Effector memory CD4-positive, alpha-beta T cell (primary cell): Measurements from ENCODE around the gene ZNF319.

Experiments
- DNase-seq, 3 donors: peaks; one replicate each; pipeline ENCODE4 v3.0.0-alpha.2; 2020
- H3K27ac ChIP-seq: 2 replicates; pipeline ENCODE4 v1.7.0; 2013; ENCODE audit warnings: mild to moderate bottlenecking, low read length, moderate library complexity; ENCODE audit not compliant: insufficient read depth, poor library complexity, severe bottlenecking
- H3K27me3 ChIP-seq: replicated peaks from 2 replicates; pipeline ENCODE4 v1.7.0; 2013; ENCODE audit warnings: mild to moderate bottlenecking, low read length; ENCODE audit not compliant: insufficient read depth, control insufficient read depth, poor library complexity, severe bottlenecking
- H3K36me3 ChIP-seq: 2 replicates; pipeline ENCODE4 v1.7.0; 2013; ENCODE audit warnings: mild to moderate bottlenecking, low read length, moderate library complexity; ENCODE audit not compliant: control insufficient read depth, insufficient read depth
- H3K4me1 ChIP-seq: 2 replicates; pipeline ENCODE4 v1.7.0; 2013; ENCODE audit warnings: low read length, mild to moderate bottlenecking; ENCODE audit not compliant: control insufficient read depth, insufficient read depth, poor library complexity, severe bottlenecking
- H3K4me3 ChIP-seq: 2 replicates; pipeline ENCODE4 v1.7.0; 2013; ENCODE audit warnings: low read length, low read depth, mild to moderate bottlenecking; ENCODE audit not compliant: insufficient read depth, poor library complexity, severe bottlenecking
- H3K9me3 ChIP-seq: 2 replicates; pipeline ENCODE4 v1.7.0; 2013; ENCODE audit warnings: mild to moderate bottlenecking, low read length, moderate library complexity; ENCODE audit not compliant: control insufficient read depth

The ZNF319 gene

GRCh38 chr16:58020628-58021521 is 20.4 kb upstream of the ZNF319 start:
- H3K4me1 ChIP-seq: peaks cover 6% of the 10 kb centered on the region
- no peaks in the 10 kb centered on the region for H3K27me3 ChIP-seq
- no peak overlapping the region for H3K4me3 ChIP-seq
- H3K27ac ChIP-seq: no peak overlapping the region
- peak; percentile 19 to 41 (median 24) for DNase-seq
- H3K36me3 ChIP-seq: peaks cover 6% of the 10 kb centered on the region
- no peaks in the 10 kb centered on the region for H3K9me3 ChIP-seq

GRCh38 chr16:58019866-58020538 is 19.5 kb upstream of the ZNF319 start:
- Histone ChIP-seq H3K36me3 (peaks cover 6% of the 10 kb centered on the region), H3K9me3 (no peaks in the 10 kb centered on the region), H3K27ac (no peak overlapping the region), H3K27me3 (no peaks in the 10 kb centered on the region), H3K4me1 (no peaks in the 10 kb centered on the region), H3K4me3 (no peak overlapping the region)
- DNase-seq: no peak

GRCh38 chr16:58018803-58019202 is 18.3 kb upstream of the ZNF319 start:
- no peaks in the 10 kb centered on the region for H3K27me3 ChIP-seq
- no peaks in the 10 kb centered on the region for H3K9me3 ChIP-seq
- H3K4me3 ChIP-seq: no peak overlapping the region
- H3K36me3 ChIP-seq: peaks cover 6% of the 10 kb centered on the region
- no peak overlapping the region for H3K27ac ChIP-seq
- H3K4me1 ChIP-seq: no peaks in the 10 kb centered on the region
- DNase-seq: no peak

GRCh38 chr16:58016840-58017446 is 16.5 kb upstream of the ZNF319 start:
- Histone ChIP-seq H3K9me3 (no peaks in the 10 kb centered on the region), H3K4me3 (no peak overlapping the region), H3K4me1 (no peaks in the 10 kb centered on the region), H3K36me3 (peaks cover 16% of the 10 kb centered on the region), H3K27me3 (no peaks in the 10 kb centered on the region), H3K27ac (no peak overlapping the region)
- no peak for DNase-seq

GRCh38 chr16:58013201-58013956 is 12.9 kb upstream of the ZNF319 start:
- Histone ChIP-seq H3K36me3 (peaks cover 36% of the 10 kb centered on the region), H3K9me3 (no peaks in the 10 kb centered on the region), H3K27ac (no peak overlapping the region), H3K4me1 (no peaks in the 10 kb centered on the region), H3K27me3 (no peaks in the 10 kb centered on the region), H3K4me3 (no peak overlapping the region)
- DNase-seq: no peak

GRCh38 chr16:58012481-58012880 is 12.0 kb upstream of the ZNF319 start:
- no peak overlapping the region for H3K27ac ChIP-seq
- H3K36me3 ChIP-seq: peaks cover 36% of the 10 kb centered on the region
- no peaks in the 10 kb centered on the region for H3K9me3 ChIP-seq
- DNase-seq: no peak
- no peaks in the 10 kb centered on the region for H3K27me3 ChIP-seq
- H3K4me1 ChIP-seq: no peaks in the 10 kb centered on the region
- no peak overlapping the region for H3K4me3 ChIP-seq

GRCh38 chr16:58011652-58012051 is 11.2 kb upstream of the ZNF319 start:
- Histone ChIP-seq H3K27ac (no peak overlapping the region), H3K4me3 (no peak overlapping the region), H3K27me3 (no peaks in the 10 kb centered on the region), H3K4me1 (no peaks in the 10 kb centered on the region), H3K9me3 (no peaks in the 10 kb centered on the region), H3K36me3 (peaks cover 30% of the 10 kb centered on the region)
- no peak for DNase-seq

GRCh38 chr16:58010886-58011285 is 10.4 kb upstream of the ZNF319 start:
- H3K36me3 ChIP-seq: peaks cover 30% of the 10 kb centered on the region

GRCh38 chr16:58009856-58010416 is 9.5 kb upstream of the ZNF319 start:
- H3K36me3 ChIP-seq: peaks cover 30% of the 10 kb centered on the region

More at GRCh38 chr16:58010886-58011285, 10.4 kb upstream of the ZNF319 start:
- no peak for DNase-seq
- Histone ChIP-seq H3K9me3 (no peaks in the 10 kb centered on the region), H3K27me3 (no peaks in the 10 kb centered on the region), H3K27ac (no peak overlapping the region), H3K4me1 (no peaks in the 10 kb centered on the region), H3K4me3 (no peak overlapping the region)

More at GRCh38 chr16:58009856-58010416, 9.5 kb upstream of the ZNF319 start:
- no peak overlapping the region for H3K4me3 ChIP-seq
- no peak overlapping the region for H3K27ac ChIP-seq
- no peaks in the 10 kb centered on the region for H3K9me3 ChIP-seq
- no peak for DNase-seq
- no peaks in the 10 kb centered on the region for H3K4me1 ChIP-seq
- H3K27me3 ChIP-seq: no peaks in the 10 kb centered on the region
